Measurements from ENCODE around the gene GALNTL6.
A peak's percentile ranks its signal among the peaks of the same experiment; 100 is the strongest.

Gene GALNTL6

GRCh38 chr4:172125443-172125842 lies 312.2 kb downstream of the GALNTL6 start:
- H3K9me3 Mint-ChIP-seq: no peaks in the 10 kb centered on the region
- H3K4me3 Mint-ChIP-seq: no peak overlapping the region
- TF ChIP-seq CTCF (IDR thresholded peaks at IDR 0.05): no peak
- no peak for DNase-seq
- no peaks in the 10 kb centered on the region for H3K36me3 Mint-ChIP-seq (ENCODE audit: low read depth)
- H3K27me3 Mint-ChIP-seq (ENCODE audit: low read depth, poor library complexity): no peaks in the 10 kb centered on the region
- H3K27ac Mint-ChIP-seq: no peak overlapping the region
- H3K4me1 Mint-ChIP-seq: no peaks in the 10 kb centered on the region

- no peaks in the 10 kb centered on the region for H3K9me3 Mint-ChIP-seq
- H3K36me3 Mint-ChIP-seq (ENCODE audit: low read depth): no peaks in the 10 kb centered on the region
- no peak for TF ChIP-seq CTCF (IDR thresholded peaks at IDR 0.05)
- no peak overlapping the region for H3K4me3 Mint-ChIP-seq
- DNase-seq: no peak
- H3K27me3 Mint-ChIP-seq (ENCODE audit: low read depth, poor library complexity): no peaks in the 10 kb centered on the region
- H3K4me1 Mint-ChIP-seq: no peaks in the 10 kb centered on the region
- no peak overlapping the region for H3K27ac Mint-ChIP-seq
These were observed 314.0 kb downstream of the GALNTL6 start for GRCh38 chr4:172127168-172127567.

GRCh38 chr4:172129593-172129992 lies 316.4 kb downstream of the GALNTL6 start:
- no peaks in the 10 kb centered on the region for H3K4me1 Mint-ChIP-seq
- no peak for DNase-seq
- no peaks in the 10 kb centered on the region for H3K9me3 Mint-ChIP-seq
- H3K27ac Mint-ChIP-seq: peak overlapping the region; percentile 5
- H3K4me3 Mint-ChIP-seq: no peak overlapping the region
- no peak for TF ChIP-seq CTCF (IDR thresholded peaks at IDR 0.05)
- no peaks in the 10 kb centered on the region for H3K36me3 Mint-ChIP-seq (ENCODE audit: low read depth)
- peaks cover 7% of the 10 kb centered on the region for H3K27me3 Mint-ChIP-seq (ENCODE audit: low read depth, poor library complexity)

GRCh38 chr4:172134521-172134920 lies 321.3 kb downstream of the GALNTL6 start:
- no peak overlapping the region for H3K27ac Mint-ChIP-seq
- no peak for TF ChIP-seq CTCF (IDR thresholded peaks at IDR 0.05)
- H3K27me3 Mint-ChIP-seq (ENCODE audit: low read depth, poor library complexity): peaks cover 11% of the 10 kb centered on the region
- no peaks in the 10 kb centered on the region for H3K9me3 Mint-ChIP-seq
- no peak overlapping the region for H3K4me3 Mint-ChIP-seq
- H3K4me1 Mint-ChIP-seq: no peaks in the 10 kb centered on the region
- no peaks in the 10 kb centered on the region for H3K36me3 Mint-ChIP-seq (ENCODE audit: low read depth)
- no peak for DNase-seq

GRCh38 chr4:172141025-172141424 lies 327.8 kb downstream of the GALNTL6 start:
- Mint-ChIP-seq H3K27ac (no peak overlapping the region), H3K4me1 (no peaks in the 10 kb centered on the region), H3K27me3 (ENCODE audit: low read depth, poor library complexity) (peaks cover 4% of the 10 kb centered on the region), H3K36me3 (ENCODE audit: low read depth) (no peaks in the 10 kb centered on the region), H3K9me3 (no peaks in the 10 kb centered on the region), H3K4me3 (no peak overlapping the region)
- no peak for TF ChIP-seq CTCF (IDR thresholded peaks at IDR 0.05)
- DNase-seq: no peak

- TF ChIP-seq CTCF (IDR thresholded peaks at IDR 0.05): no peak
- DNase-seq: no peak
- H3K27ac Mint-ChIP-seq: no peak overlapping the region
- no peaks in the 10 kb centered on the region for H3K9me3 Mint-ChIP-seq
- no peaks in the 10 kb centered on the region for H3K4me1 Mint-ChIP-seq
- H3K36me3 Mint-ChIP-seq (ENCODE audit: low read depth): no peaks in the 10 kb centered on the region
- peaks cover 4% of the 10 kb centered on the region for H3K27me3 Mint-ChIP-seq (ENCODE audit: low read depth, poor library complexity)
- H3K4me3 Mint-ChIP-seq: no peak overlapping the region
These were observed 329.1 kb downstream of the GALNTL6 start for GRCh38 chr4:172142281-172142741.
